HG03175 (cell line): ENCODE data around the gene NLRC4.
A peak's percentile ranks its signal among the peaks of the same experiment; 100 is the strongest.
"Not testable (repeated sequence)": the region's sequence is repeated elsewhere in the genome, so short reads cannot be mapped to it uniquely, and the experiment has no call there.

ENCODE experiments used
- ATAC-seq: cut with Tn5 transposase; IDR thresholded peaks from one replicate; pipeline ENCODE4 v1.9.1; 2021; ENCODE audit warnings: mild to moderate bottlenecking, moderate library complexity; ENCODE audit not compliant: unreplicated experiment

Gene NLRC4

GRCh38 chr2:32264422-32265105, at the start of gene NLRC4:
Gene NLRC4, minus strand, starts transcription at chr2:32264886. Its CDS starts 8,111 bp downstream, at chr2:32256775.
- peak; percentile 97 for ATAC-seq

GRCh38 chr2:32310577-32310976, 45.9 kb upstream of the NLRC4 start:
- no peak for ATAC-seq

DNA sequence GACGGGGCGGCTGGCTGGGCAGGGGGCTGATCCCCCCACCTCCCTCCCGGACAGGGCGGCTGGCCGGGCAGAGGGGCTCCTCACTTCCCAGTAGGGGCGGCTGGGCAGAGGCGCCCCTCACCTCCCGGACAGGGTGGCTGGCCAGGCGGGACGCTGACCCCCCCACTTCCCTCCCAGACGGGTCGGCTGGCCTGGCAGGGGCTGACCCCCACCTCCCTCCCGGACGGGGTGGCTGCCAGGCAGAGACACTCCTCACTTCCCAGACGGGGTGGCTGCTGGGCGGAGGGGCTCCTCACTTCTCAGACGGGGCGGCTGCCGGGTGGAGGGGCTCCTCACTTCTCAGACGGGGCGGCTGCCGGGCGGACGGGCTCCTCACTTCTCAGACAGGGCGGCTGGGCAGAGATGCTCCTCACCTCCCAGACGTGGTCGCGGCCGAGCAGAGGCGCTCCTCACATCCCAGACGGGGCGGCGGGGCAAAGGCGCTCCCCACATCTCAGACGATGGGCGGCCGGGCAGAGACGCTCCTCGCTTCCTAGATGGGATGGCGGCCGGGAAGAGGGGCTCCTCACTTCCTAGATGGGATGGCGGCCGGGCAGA, 29.4 kb upstream of the NLRC4 start:
- ATAC-seq, result not testable (repeated sequence)

GRCh38 chr2:32293493-32293892, 28.8 kb upstream of the NLRC4 start:
- ATAC-seq, result not testable (repeated sequence)

GRCh38 chr2:32291746-32292145, 27.1 kb upstream of the NLRC4 start:
- ATAC-seq, result no peak

- no peak for ATAC-seq
These were observed 25.3 kb upstream of the NLRC4 start for GRCh38 chr2:32290000-32290339.

DNA sequence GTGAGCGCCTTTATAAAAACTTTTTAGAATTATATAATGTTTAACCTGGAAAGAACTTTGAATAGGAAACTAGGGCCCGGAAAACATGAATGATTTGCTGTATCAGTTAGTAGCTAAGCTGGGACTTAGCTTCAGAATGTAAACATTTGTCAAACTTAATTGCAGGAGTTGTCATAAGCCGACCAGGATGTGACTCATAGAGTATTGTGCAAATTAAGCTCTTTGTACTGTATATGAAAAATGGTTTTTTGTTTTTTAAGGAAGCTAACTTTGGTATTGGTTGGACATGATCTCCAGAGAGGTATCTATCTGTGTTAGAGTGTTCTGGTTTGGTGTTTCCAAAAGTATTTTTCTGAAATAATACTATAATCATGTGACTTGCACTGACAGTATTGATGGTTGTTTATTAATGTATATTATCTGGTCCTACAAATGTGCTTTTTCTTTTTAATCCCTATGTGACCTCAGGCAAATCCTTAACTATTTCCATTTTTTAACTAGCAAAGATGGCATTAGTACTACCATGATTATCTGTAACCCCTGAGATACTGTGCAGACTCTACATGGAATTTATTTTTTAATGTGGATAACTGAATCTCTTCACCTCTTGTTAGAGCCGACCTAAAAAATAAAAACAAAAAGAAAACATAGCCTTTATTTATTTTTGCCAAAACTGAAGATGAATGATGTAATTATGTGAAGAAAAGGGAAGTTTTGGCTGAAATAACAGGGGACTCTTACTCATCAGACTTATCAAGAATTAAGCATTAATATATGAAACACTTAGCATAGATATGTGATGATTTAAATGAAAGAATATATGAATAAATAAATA, 24.7 kb upstream of the NLRC4 start:
- ATAC-seq, result no peak

- ATAC-seq, result no peak
These were observed 19.6 kb upstream of the NLRC4 start for GRCh38 chr2:32284321-32284720.

- no peak for ATAC-seq
These were observed 13.8 kb upstream of the NLRC4 start for GRCh38 chr2:32278478-32278853.

GRCh38 chr2:32277674-32278477, 13.2 kb upstream of the NLRC4 start, which contains the start of gene YIPF4:
Gene YIPF4, plus strand, starts transcription at chr2:32277904. Its CDS starts 252 bp downstream, at chr2:32278156.
- ATAC-seq, result peak; percentile 99

DNA sequence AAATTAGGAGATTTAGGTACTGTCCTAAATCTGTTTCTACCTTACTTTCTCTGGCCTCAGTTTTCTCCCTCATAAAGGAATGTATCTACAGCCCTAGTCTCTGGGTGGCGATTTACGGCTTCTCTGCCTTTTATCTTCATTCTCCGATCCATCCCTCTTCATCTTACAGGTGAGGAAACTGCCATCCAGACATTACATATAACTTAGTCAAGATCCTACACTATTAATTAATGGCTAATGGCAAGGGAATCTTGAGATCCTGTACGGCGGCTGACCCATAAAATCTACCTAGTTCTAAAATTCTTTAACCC, 12.6 kb upstream of the NLRC4 start:
- ATAC-seq, result peak; percentile 3

GRCh38 chr2:32275790-32276189, 11.1 kb upstream of the NLRC4 start:
- ATAC-seq, result not testable (repeated sequence)

- no peak for ATAC-seq
These were observed 9.6 kb upstream of the NLRC4 start for GRCh38 chr2:32274289-32274688.

DNA sequence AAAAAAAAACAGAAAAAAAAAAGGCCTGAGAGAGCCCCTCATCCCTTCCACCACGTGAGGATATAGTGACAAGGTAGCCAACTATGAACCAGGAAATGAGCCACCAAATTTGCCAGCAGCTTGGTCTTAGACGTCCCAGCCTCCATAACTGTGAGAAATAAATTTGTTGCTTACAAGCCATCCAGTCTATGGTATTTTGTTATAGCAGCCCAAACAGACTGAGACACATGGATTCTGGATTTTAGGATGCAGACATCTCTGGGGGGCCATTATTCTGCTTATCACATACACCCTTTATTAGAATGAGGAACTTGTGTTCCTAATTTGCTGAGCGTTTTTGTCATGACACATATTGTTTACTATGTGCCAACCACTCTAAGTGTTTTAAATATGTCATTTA, 7.6 kb upstream of the NLRC4 start:
- ATAC-seq, result no peak

GRCh38 chr2:32271063-32271462, 6.4 kb upstream of the NLRC4 start:
- no peak for ATAC-seq

DNA sequence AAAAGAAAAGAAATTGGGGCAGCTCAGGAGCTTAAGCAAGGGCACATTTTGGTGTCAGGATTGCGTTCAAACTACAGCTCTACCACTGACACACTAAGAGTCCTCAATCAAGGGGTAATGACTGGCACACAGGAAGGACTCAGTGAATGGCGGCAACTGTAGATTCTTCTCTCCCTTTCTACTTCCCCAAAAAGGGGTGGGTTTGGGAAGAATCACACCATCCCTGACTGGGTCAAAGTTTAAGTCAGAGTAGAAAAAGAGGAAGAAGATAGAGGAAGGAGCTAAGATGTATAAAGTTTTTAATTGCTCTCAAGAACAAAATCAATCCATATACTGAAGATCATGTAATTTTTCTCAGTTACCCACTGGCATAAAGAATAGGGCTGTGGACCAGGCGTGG, 2.6 kb downstream of the NLRC4 start:
- no peak for ATAC-seq

- no peak for ATAC-seq
These were observed 4.3 kb downstream of the NLRC4 start for GRCh38 chr2:32260376-32260775.

DNA sequence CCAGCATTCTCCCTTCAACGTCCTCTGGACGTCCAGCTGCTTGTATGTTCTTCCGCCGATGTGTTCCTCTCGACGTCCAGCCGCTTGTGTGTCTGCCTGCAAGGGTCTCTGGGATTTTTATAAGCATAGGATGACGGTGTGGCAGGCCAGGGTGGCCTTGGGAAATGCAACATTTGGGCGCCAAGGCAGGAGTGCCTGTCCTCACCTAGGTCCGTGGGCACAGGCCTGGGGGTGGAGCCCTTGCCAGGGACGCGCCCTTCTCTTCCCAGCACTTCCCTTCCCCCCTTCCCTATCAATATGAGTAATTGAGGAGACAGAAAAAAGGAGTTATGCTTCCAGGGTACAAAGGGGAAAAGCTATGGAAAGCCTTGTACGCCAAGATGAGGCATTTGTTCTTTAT, 6.4 kb downstream of the NLRC4 start:
- no peak for ATAC-seq

DNA sequence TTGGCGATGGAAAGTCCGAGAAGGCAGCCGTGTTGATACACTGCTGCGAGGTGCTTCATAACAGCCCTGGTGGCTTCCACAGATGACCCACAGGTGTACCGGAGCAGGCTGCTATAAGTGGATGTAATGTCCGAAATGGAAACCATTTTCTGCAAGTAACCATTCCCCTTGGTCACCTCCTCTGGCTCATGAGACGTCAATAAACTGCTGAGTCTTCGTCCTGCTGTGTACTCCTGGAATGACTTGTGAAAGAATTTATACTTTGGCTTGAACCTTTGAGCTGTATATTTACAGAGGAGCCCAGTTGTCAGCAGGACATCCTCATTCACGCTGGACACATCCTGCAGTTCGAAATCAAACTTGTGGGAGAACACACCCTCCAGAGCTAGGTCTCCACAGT, 14.4 kb downstream of the NLRC4 start:
- ATAC-seq, result no peak

GRCh38 chr2:32249731-32250236, 14.9 kb downstream of the NLRC4 start:
- no peak for ATAC-seq

- ATAC-seq, result no peak
These were observed 16.4 kb downstream of the NLRC4 start for GRCh38 chr2:32248299-32248698.
